Activated CD4-positive, CD25-positive, alpha-beta regulatory T cell (primary cell): Measurements from ENCODE around the gene IGF2BP3.

Experiments
- DNase-seq, 4 experiments: peaks; one replicate each; lab custom pipeline; 2025; lab: John Stamatoyannopoulos, UW

Gene IGF2BP3

GRCh38 chr7:23264916-23265458 lies 205.3 kb downstream of the IGF2BP3 start:
- DNase-seq = no peak

- DNase-seq = peak; percentile 17 to 35 (median 23)
Measured at GRCh38 chr7:23261843-23262452, 208.3 kb downstream of the IGF2BP3 start.

- DNase-seq = no peak
Measured at GRCh38 chr7:23260371-23260770, 209.9 kb downstream of the IGF2BP3 start.
